Breast epithelium (tissue), 4 donors: ENCODE results near the gene PSME3. TPM values are rescaled to one million over a fixed set of nuclear protein-coding genes. Genes with fewer than 3 reads are reported as not detected.

ENCODE experiments used
- DNase-seq, 2 donors: peaks; one replicate each; pipeline ENCODE4 v3.0.0-alpha.2; 2019; ENCODE audit warnings: low spot score in 2 of 2
- H3K27ac ChIP-seq, 2 donors: fragments of 200-600 bp; sonication (generic) in 1 of 2; one replicate each; pipeline ENCODE4 v1.5.1; 2016 to 2019; ENCODE audit warnings: mild to moderate bottlenecking in 1 of 2
- H3K27me3 ChIP-seq, 2 donors: fragments of 200-600 bp; sonication (generic) in 1 of 2; one replicate each; pipeline versions ENCODE4 v1.5.1 to v1.6.0; 2017 to 2019; ENCODE audit warnings: control low read depth in 1 of 2, mild to moderate bottlenecking in 1 of 2
- H3K36me3 ChIP-seq: fragments of 200-600 bp; one replicate; pipeline ENCODE4 v1.5.1; 2019
- H3K4me1 ChIP-seq, 2 donors: fragments of 200-600 bp; sonication (generic); one replicate each; pipeline ENCODE4 v1.5.1; 2016 to 2019; ENCODE audit warnings: control low read depth in 1 of 2
- H3K4me3 ChIP-seq, 3 donors: fragments of 200-600 bp; sonication (generic); 1 replicate in 2 of 3; 2 replicates in 1 of 3; pipeline ENCODE4 v1.5.1; 2016 to 2019; ENCODE audit warnings: mild to moderate bottlenecking in 3 of 3, moderate library complexity in 2 of 3
- H3K9me3 ChIP-seq, 2 donors: fragments of 200-600 bp; sonication (generic) in 1 of 2; one replicate each; pipeline ENCODE4 v1.5.1; 2016 to 2019; ENCODE audit warnings: control low read depth in 1 of 2
- CTCF ChIP-seq, 3 donors: fragments of 450-650 bp; IDR thresholded peaks; one replicate each; pipeline ENCODE4 v1.5.1; 2016 to 2017; ENCODE audit warnings: antibody characterized with exemption in 3 of 3, mild to moderate bottlenecking in 3 of 3, moderate library complexity in 3 of 3
- POLR2A ChIP-seq: fragments of 450-650 bp; IDR thresholded peaks from one replicate; pipeline ENCODE4 v1.6.1; 2016; ENCODE audit warnings: antibody characterized with exemption, mild to moderate bottlenecking, moderate library complexity
- POLR2AphosphoS5 ChIP-seq, 3 donors: sonication (generic); formaldehyde crosslinking; IDR thresholded peaks; one replicate each; pipeline ENCODE4 v1.6.1; 2017; ENCODE audit warnings: antibody characterized with exemption in 3 of 3
- intact Hi-C: fragments of 100-400 bp; cut with DNase I; formaldehyde crosslinking; loops from one replicate; pipeline ENCODE4 v1.15.1; 2023; ENCODE audit warnings: low total_unique reads
- total RNA-seq, 3 donors: library from RNA; depleted of rRNA; stranded (reverse); fragments of >200 nt; gene quantifications; one replicate each; pipeline ENCODE4 v1.1.0, GENCODE V29; 2016

Gene PSME3
- total RNA-seq, 3 donors from 2014 or later, result 59.3 to 74.7 (median 73.9) TPM

GRCh38 chr17:42841975-42842685, 8.9 kb downstream of the PSME3 start:
- H3K4me3 ChIP-seq, result no peak overlapping the region
- H3K27ac ChIP-seq, result no peak overlapping the region
- H3K9me3 ChIP-seq, result no peaks in the 10 kb centered on the region
- intact Hi-C loops, result loop anchor here (10.0 kb wide), 1 partner anchor 493 kb away; no protein-coding TSS in a partner anchor
- no peak for TF ChIP-seq POLR2AphosphoS5 (IDR thresholded peaks at IDR 0.05)
- no peak for TF ChIP-seq CTCF (IDR thresholded peaks at IDR 0.05)
- no peak for TF ChIP-seq POLR2A
- no peaks in the 10 kb centered on the region for H3K27me3 ChIP-seq
- H3K36me3 ChIP-seq, result no peaks in the 10 kb centered on the region
- H3K4me1 ChIP-seq, result no peaks in the 10 kb centered on the region
- no peak for DNase-seq

- no peak overlapping the region for H3K27ac ChIP-seq
Measured at GRCh38 chr17:42843358-42843934, 10.2 kb downstream of the PSME3 start.

GRCh38 chr17:42844271-42844670, 11.1 kb downstream of the PSME3 start, which contains the start of gene AOC2:
TSS of gene AOC2 (plus strand) at chr17:42844580. CDS start at chr17:42844627, 47 bp downstream.
- Histone ChIP-seq H3K9me3 (no peaks in the 10 kb centered on the region), H3K27ac (no peak within 1 kb of the TSS), H3K27me3 (no peaks in the 10 kb centered on the region), H3K4me3 (no peak within 1 kb of the TSS), H3K36me3 (no peaks in the 10 kb centered on the region), H3K4me1 (no peaks in the 10 kb centered on the region)
- no peak for TF ChIP-seq CTCF (IDR thresholded peaks at IDR 0.05)
- intact Hi-C loops, result loop anchor here (10.0 kb wide), 1 partner anchor 491 kb away; no protein-coding TSS in a partner anchor
- DNase-seq, result no peak

More at GRCh38 chr17:42843358-42843934, 10.2 kb downstream of the PSME3 start:
- intact Hi-C loops, result loop anchor here (10.0 kb wide), 1 partner anchor 491 kb away; no protein-coding TSS in a partner anchor
- no peaks in the 10 kb centered on the region for H3K36me3 ChIP-seq
- TF ChIP-seq POLR2AphosphoS5 (IDR thresholded peaks at IDR 0.05) (no peak), CTCF (IDR thresholded peaks at IDR 0.05) (peak; percentile 45 to 93 (median 76)), POLR2A (no peak)
- no peak for DNase-seq
- no peaks in the 10 kb centered on the region for H3K9me3 ChIP-seq
- no peaks in the 10 kb centered on the region for H3K4me1 ChIP-seq
- H3K27me3 ChIP-seq, result no peaks in the 10 kb centered on the region
- H3K4me3 ChIP-seq, result no peak overlapping the region

GRCh38 chr17:42844761-42845555, 11.8 kb downstream of the PSME3 start:
- Histone ChIP-seq H3K9me3 (no peaks in the 10 kb centered on the region), H3K4me3 (no peak overlapping the region), H3K4me1 (no peaks in the 10 kb centered on the region), H3K36me3 (no peaks in the 10 kb centered on the region), H3K27me3 (no peaks in the 10 kb centered on the region), H3K27ac (no peak overlapping the region)
- TF ChIP-seq POLR2AphosphoS5 (IDR thresholded peaks at IDR 0.05) (no peak), POLR2A (no peak), CTCF (IDR thresholded peaks at IDR 0.05) (no peak)
- intact Hi-C loops, result loop anchor here (10.0 kb wide), 1 partner anchor 490 kb away; no protein-coding TSS in a partner anchor
- no peak for DNase-seq
